ENCODE measurements around the gene CLDN6.
A peak's percentile ranks its signal among the peaks of the same experiment; 100 is the strongest.

The CLDN6 gene

DNA sequence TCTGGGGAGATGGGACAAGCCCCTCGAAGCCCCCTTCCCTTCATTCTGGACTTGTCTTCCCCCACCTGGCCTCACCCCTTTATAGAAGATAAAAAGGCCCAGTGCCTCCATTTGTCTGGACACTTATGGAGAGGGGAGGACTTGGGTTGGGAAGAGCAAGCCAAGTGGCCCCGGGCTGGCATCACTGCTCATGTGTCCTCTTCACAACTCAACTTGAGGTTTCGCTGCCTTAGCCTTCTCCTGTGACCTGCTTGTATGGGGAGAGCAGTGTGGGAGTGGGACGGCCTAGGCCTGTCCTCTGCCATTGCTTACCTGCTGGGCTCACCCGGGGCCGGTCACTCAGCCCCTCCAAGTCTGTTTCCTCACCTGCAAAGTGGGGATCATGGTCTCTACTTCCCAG is 47.4 kb downstream of the CLDN6 start:
- H3K36me3 ChIP-seq (ENCODE audit: insufficient read depth, low read length) = peaks cover 33% of the 10 kb centered on the region
- H2AFZ ChIP-seq (ENCODE audit: low read depth, low read length) = no peak overlapping the region
- peak overlapping the region; percentile 94 for H3K4me3 ChIP-seq (ENCODE audit: low read length)
- H3K27me3 ChIP-seq (ENCODE audit: insufficient read depth, low read length) = no peaks in the 10 kb centered on the region
- H3K9me3 ChIP-seq (ENCODE audit: low read length) = no peaks in the 10 kb centered on the region
- peaks cover 12% of the 10 kb centered on the region for H3K4me1 ChIP-seq (ENCODE audit: insufficient read depth, low read length)

DNA sequence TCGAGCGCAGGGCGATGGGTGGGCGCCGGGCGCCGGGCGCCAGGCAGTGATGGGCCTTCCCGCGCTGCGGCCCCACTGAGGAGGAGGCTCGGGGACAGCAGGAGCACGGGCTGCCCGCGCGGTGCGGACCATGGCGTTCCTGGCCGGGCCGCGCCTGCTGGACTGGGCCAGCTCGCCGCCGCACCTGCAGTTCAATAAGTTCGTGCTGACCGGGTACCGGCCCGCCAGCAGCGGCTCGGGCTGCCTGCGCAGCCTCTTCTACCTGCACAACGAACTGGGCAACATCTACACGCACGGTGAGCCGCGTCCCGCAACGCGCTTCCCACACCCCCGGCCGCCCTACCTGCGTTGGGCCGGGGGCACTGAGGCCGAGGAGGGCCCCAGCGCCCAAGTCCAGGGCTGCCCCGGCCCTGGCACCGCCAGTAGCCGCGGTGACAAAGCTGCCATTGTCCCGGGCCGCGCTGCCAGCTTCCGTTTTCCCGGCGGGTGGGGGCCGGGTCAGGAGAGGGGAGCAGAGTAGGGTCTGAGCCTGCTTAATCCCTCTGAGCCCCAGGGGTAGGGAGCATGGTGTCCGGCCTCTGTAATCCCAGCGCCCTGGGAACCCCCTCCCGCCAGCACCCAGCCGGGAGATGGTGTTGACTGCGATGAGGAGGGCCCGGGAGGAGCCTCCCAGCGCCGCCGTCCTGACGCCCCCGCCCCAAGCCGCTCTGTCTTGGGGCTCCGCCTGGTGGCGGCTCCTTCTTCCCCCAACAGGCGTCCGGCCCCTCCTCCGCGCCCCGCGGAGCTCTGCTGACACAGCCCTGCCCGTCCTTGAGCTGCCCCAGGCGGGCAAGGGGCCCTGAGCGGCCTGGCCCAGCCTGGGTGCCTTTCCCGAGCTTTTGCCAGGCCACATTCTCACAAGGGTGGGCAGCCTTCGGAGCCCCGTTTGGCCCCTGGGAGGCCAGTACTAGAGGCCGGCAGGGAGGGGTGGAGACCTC is 48.1 kb downstream of the CLDN6 start:
- peak overlapping the region; percentile 91 for H2AFZ ChIP-seq (ENCODE audit: low read depth, low read length)
- peaks cover 26% of the 10 kb centered on the region for H3K36me3 ChIP-seq (ENCODE audit: insufficient read depth, low read length)
- peak overlapping the region; percentile 94 for H3K4me3 ChIP-seq (ENCODE audit: low read length)
- no peaks in the 10 kb centered on the region for H3K27me3 ChIP-seq (ENCODE audit: insufficient read depth, low read length)
- H3K9me3 ChIP-seq (ENCODE audit: low read length) = no peaks in the 10 kb centered on the region
- H3K4me1 ChIP-seq (ENCODE audit: insufficient read depth, low read length) = peaks cover 12% of the 10 kb centered on the region

DNA sequence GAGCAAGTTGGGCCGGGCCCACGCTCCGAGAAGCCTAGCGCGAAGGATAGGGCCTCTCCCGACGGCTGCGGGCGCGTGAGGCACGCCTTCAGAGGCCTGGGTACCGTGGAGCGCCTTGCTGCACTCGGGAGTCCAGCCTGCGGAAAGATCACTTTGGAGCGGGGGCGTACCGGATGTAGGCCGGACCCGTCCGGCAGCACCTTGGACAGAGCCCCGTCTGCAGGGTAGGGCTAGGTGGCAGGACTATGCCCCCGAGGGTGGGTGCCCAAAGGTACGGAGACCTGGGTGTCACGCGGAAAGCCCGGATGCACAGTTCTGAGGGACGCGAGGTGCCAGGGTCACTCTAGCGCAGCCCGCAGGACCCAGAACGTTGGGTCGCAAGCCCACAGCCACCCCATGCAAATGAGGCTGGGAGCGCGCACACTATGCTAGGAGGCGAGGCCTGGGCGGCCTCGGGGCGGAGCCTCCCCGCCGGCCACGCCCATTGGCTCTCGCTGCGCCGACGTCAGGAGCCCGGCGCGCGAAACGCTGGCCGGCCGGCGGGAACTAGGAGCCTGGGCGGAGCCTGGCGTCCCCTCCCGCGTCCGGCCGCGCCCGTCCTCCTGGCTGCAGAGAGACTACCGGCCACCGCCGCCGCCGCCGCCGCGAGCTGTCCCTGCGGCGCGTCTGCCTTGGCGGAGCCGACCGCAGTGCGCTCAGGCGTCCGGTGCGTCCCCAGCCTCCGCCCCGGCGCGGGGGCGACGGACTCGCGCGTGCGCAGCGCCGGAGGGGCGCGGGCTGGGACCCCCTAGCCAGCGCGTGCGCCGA is 49.0 kb downstream of the CLDN6 start, which contains the start of gene PAQR4:
Gene PAQR4, plus strand, starts transcription at position 611 of the 807 bp plus-strand sequence. CDS start 327 bp downstream, outside the sequence.
- peaks cover 4% of the 10 kb centered on the region for H3K27me3 ChIP-seq (ENCODE audit: insufficient read depth, low read length)
- peak within 1 kb of the TSS; percentile 94 for H3K4me3 ChIP-seq (ENCODE audit: low read length)
- no peaks in the 10 kb centered on the region for H3K9me3 ChIP-seq (ENCODE audit: low read length)
- H3K36me3 ChIP-seq (ENCODE audit: insufficient read depth, low read length) = peaks cover 20% of the 10 kb centered on the region
- peak within 1 kb of the TSS; percentile 91 for H2AFZ ChIP-seq (ENCODE audit: low read depth, low read length)
- peaks cover 21% of the 10 kb centered on the region for H3K4me1 ChIP-seq (ENCODE audit: insufficient read depth, low read length)

DNA sequence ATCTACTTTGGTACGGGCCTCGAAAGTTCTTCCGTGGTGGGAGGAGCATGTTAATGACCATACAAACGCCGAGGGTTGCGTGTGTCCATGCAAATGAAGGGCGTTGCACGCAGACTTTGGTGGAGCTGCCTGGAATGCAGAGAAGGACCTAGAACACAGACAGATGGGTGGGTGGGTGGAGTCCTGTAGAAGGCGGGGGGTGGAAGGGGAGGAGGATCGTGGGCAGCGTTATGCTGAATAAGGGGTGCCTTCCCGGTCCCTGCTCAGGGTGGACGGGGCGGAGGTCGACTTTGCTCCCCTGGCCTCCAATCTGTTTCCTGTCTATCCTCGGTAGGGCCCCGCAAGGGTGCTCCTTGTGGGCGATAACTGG is 49.6 kb downstream of the CLDN6 start:
- Histone ChIP-seq H3K4me3 (ENCODE audit: low read length) (peak overlapping the region; percentile 94), H3K9me3 (ENCODE audit: low read length) (no peaks in the 10 kb centered on the region), H3K27me3 (ENCODE audit: insufficient read depth, low read length) (peaks cover 4% of the 10 kb centered on the region), H3K4me1 (ENCODE audit: insufficient read depth, low read length) (peaks cover 27% of the 10 kb centered on the region), H3K36me3 (ENCODE audit: insufficient read depth, low read length) (peaks cover 20% of the 10 kb centered on the region), H2AFZ (ENCODE audit: low read depth, low read length) (no peak overlapping the region)

DNA sequence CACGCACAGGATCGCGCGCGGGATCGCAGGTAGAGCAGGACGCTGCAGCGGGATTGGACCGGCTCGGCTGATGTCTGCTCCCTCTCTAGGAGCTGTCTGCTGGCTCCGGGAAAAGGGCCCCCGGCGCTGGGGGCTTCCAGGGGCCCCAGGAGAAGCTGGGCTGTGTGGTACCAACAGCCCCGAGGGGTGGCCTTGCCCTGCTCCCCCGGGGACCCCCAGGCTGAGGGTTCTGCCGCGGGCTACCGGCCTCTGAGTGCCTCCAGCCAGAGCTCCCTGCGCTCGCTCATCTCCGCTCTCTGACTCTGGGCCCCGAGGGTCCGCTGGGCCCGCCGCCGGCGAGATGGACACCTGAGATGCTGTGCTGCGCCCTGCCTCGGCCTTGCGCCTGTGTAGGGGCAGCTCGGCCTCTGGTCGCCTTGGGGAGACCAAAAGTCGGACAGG is 50.2 kb downstream of the CLDN6 start:
- H2AFZ ChIP-seq (ENCODE audit: low read depth, low read length) = no peak overlapping the region
- H3K27me3 ChIP-seq (ENCODE audit: insufficient read depth, low read length) = peaks cover 7% of the 10 kb centered on the region
- no peaks in the 10 kb centered on the region for H3K9me3 ChIP-seq (ENCODE audit: low read length)
- H3K36me3 ChIP-seq (ENCODE audit: insufficient read depth, low read length) = peaks cover 16% of the 10 kb centered on the region
- H3K4me3 ChIP-seq (ENCODE audit: low read length) = no peak overlapping the region
- H3K4me1 ChIP-seq (ENCODE audit: insufficient read depth, low read length) = peaks cover 27% of the 10 kb centered on the region

DNA sequence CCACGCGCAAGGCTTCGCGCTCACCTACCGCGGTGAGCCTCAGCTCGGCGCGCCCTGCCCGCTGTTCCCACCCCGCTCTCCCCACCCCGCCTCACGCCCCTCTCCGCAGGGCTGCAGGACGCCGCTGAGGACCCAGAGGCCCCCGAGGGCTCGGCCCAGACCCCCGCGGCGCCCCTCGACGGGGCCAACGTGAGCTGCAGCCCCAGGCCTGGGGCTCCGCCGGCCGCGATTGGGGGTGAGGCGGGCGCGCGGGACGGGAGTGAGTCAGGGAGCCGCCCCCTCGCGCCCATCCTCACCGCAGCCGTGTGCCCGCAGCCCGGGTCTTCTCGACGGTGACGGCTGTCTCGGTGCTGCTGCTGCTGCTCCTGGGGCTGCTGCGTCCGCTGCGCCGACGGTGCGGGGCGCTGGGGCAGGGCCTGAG is 50.8 kb downstream of the CLDN6 start:
- no peak overlapping the region for H2AFZ ChIP-seq (ENCODE audit: low read depth, low read length)
- peaks cover 27% of the 10 kb centered on the region for H3K4me1 ChIP-seq (ENCODE audit: insufficient read depth, low read length)
- H3K4me3 ChIP-seq (ENCODE audit: low read length) = no peak overlapping the region
- H3K36me3 ChIP-seq (ENCODE audit: insufficient read depth, low read length) = peaks cover 11% of the 10 kb centered on the region
- peaks cover 12% of the 10 kb centered on the region for H3K27me3 ChIP-seq (ENCODE audit: insufficient read depth, low read length)
- no peaks in the 10 kb centered on the region for H3K9me3 ChIP-seq (ENCODE audit: low read length)

DNA sequence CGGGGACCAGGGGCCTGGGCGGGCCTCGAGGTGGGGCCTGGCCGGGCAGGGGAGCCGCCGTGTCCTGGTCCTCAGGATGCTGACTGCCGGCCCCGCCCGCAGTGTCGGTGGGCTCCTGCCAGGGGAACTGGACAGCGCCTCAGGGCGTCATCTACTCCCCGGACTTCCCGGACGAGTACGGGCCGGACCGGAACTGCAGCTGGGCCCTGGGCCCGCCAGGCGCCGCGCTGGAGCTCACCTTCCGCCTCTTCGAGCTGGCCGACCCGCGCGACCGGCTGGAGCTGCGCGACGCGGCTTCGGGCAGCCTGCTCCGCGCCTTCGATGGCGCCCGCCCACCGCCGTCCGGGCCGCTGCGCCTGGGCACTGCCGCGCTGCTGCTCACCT is 51.2 kb downstream of the CLDN6 start:
- H3K27me3 ChIP-seq (ENCODE audit: insufficient read depth, low read length) = peaks cover 14% of the 10 kb centered on the region
- no peaks in the 10 kb centered on the region for H3K9me3 ChIP-seq (ENCODE audit: low read length)
- no peak overlapping the region for H3K4me3 ChIP-seq (ENCODE audit: low read length)
- peaks cover 7% of the 10 kb centered on the region for H3K36me3 ChIP-seq (ENCODE audit: insufficient read depth, low read length)
- H2AFZ ChIP-seq (ENCODE audit: low read depth, low read length) = no peak overlapping the region
- peaks cover 27% of the 10 kb centered on the region for H3K4me1 ChIP-seq (ENCODE audit: insufficient read depth, low read length)

DNA sequence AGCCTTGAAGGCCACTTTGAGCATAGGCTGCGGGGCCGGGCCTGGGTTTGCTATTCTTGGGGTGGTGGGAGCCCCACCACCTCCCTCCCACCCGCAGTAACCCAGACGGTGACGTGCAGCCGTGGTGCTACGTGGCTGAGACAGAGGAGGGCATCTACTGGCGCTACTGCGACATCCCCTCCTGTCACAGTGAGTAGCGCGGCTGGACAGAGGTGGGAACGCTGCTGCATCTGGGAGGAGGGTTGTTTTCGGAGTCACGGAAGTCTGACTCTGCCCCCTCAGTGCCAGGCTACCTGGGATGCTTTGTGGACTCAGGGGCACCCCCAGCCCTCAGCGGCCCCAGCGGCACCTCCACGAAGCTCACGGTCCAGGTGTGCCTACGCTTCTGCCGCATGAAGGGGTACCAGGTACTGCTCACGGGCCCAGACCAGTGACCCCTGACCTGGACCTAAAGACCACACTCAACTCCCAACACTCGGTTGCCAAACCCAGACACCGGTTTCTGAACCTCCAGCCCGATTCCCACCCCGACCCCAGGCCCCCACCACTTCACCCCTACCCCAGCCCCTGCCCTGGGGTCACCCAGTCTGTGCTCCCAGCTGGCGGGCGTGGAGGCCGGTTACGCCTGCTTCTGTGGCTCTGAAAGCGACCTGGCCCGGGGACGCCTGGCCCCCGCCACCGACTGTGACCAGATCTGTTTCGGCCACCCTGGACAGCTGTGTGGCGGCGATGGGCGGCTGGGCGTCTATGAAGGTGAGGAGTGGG is 51.8 kb downstream of the CLDN6 start:
- Histone ChIP-seq H3K36me3 (ENCODE audit: insufficient read depth, low read length) (peaks cover 2% of the 10 kb centered on the region), H3K4me1 (ENCODE audit: insufficient read depth, low read length) (peaks cover 27% of the 10 kb centered on the region), H2AFZ (ENCODE audit: low read depth, low read length) (no peak overlapping the region), H3K4me3 (ENCODE audit: low read length) (no peak overlapping the region), H3K9me3 (ENCODE audit: low read length) (no peaks in the 10 kb centered on the region), H3K27me3 (ENCODE audit: insufficient read depth, low read length) (peaks cover 14% of the 10 kb centered on the region)
